Left ventricle myocardium inferior (tissue), 1 donor: ENCODE results near the gene GPR22. TPM values are rescaled to one million over a fixed set of nuclear protein-coding genes. Genes with fewer than 3 reads are reported as not detected.
A peak's percentile ranks its signal among the peaks of the same experiment; 100 is the strongest.

Source experiments
- DNase-seq: peaks from one replicate; pipeline ENCODE4 v3.0.0-alpha.2; 2020
- H3K27ac ChIP-seq: fragments of 200-600 bp; replicated peaks from 2 replicates; pipeline ENCODE4 v1.8.0; 2021
- H3K27me3 ChIP-seq: fragments of 200-600 bp; 2 replicates; pipeline ENCODE4 v1.8.0; 2021; ENCODE audit warnings: low read depth
- H3K36me3 ChIP-seq: fragments of 200-600 bp; 2 replicates; pipeline ENCODE4 v1.8.0; 2021
- H3K4me1 ChIP-seq: fragments of 200-600 bp; 2 replicates; pipeline ENCODE4 v1.8.0; 2021
- H3K4me3 ChIP-seq: fragments of 200-600 bp; 2 replicates; pipeline ENCODE4 v1.8.0; 2021; ENCODE audit warnings: mild to moderate bottlenecking, moderate library complexity
- H3K9me3 ChIP-seq: fragments of 200-600 bp; replicated peaks from 2 replicates; pipeline ENCODE4 v1.8.0; 2021
- CTCF ChIP-seq: fragments of 200-600 bp; IDR thresholded peaks from 2 replicates; pipeline ENCODE4 v1.8.0; 2021; ENCODE audit warnings: antibody characterized with exemption, mild to moderate bottlenecking, borderline replicate concordance
- intact Hi-C: fragments of 100-400 bp; cut with micrococcal nuclease; formaldehyde crosslinking; loops from one replicate; pipeline ENCODE4 v1.11.0; 2022
- total RNA-seq: library from RNA; stranded (reverse); fragmentation: NEBNext Ultra II Directional; extraction: Animal tissue kit (Norgen Biotek cat#: 25700); gene quantifications from one replicate; pipeline ENCODE4 v1.2.1, GENCODE V29; 2021
- donor health status: DM: no; HTN: yes; CAD: no; lungs with severe emphysema.

The GPR22 gene
- total RNA-seq, 1 donor from 2014 or later = 23.0 TPM

- peak overlapping the region; percentile 84 for H3K27ac ChIP-seq
- intact Hi-C loops = no loop called here
- H3K27me3 ChIP-seq = no peaks in the 10 kb centered on the region
- no peaks in the 10 kb centered on the region for H3K36me3 ChIP-seq
- no peak for TF ChIP-seq CTCF
- peak overlapping the region; percentile 61 for H3K4me3 ChIP-seq
- DNase-seq = no peak
- H3K4me1 ChIP-seq = peaks cover 9% of the 10 kb centered on the region
- H3K9me3 ChIP-seq = no peaks in the 10 kb centered on the region
Measured at GRCh38 chr7:107474104-107474521, 4.3 kb downstream of the GPR22 start.

- Histone ChIP-seq H3K4me1 (peaks cover 7% of the 10 kb centered on the region), H3K4me3 (peak overlapping the region; percentile 61), H3K9me3 (no peaks in the 10 kb centered on the region), H3K27me3 (no peaks in the 10 kb centered on the region), H3K27ac (peak overlapping the region; percentile 84), H3K36me3 (no peaks in the 10 kb centered on the region)
- intact Hi-C loops = no loop called here
- no peak for DNase-seq
- TF ChIP-seq CTCF = no peak
Measured at GRCh38 chr7:107479303-107479702, 9.4 kb downstream of the GPR22 start.

- Histone ChIP-seq H3K9me3 (no peaks in the 10 kb centered on the region), H3K27ac (peak overlapping the region; percentile 84), H3K36me3 (no peaks in the 10 kb centered on the region), H3K4me1 (peaks cover 19% of the 10 kb centered on the region), H3K27me3 (no peaks in the 10 kb centered on the region), H3K4me3 (peak overlapping the region; percentile 61)
- no peak for DNase-seq
- no peak for TF ChIP-seq CTCF
- intact Hi-C loops = no loop called here
Measured at GRCh38 chr7:107480932-107481331, 11.1 kb downstream of the GPR22 start.

GRCh38 chr7:107482571-107482970 lies 12.7 kb downstream of the GPR22 start:
- H3K27ac ChIP-seq = no peak overlapping the region
- peaks cover 23% of the 10 kb centered on the region for H3K4me1 ChIP-seq
- no peak for TF ChIP-seq CTCF
- no peak for DNase-seq
- no peaks in the 10 kb centered on the region for H3K9me3 ChIP-seq
- intact Hi-C loops = no loop called here
- no peaks in the 10 kb centered on the region for H3K27me3 ChIP-seq
- no peak overlapping the region for H3K4me3 ChIP-seq
- no peaks in the 10 kb centered on the region for H3K36me3 ChIP-seq

GRCh38 chr7:107486041-107486440 lies 16.2 kb downstream of the GPR22 start:
- no peak overlapping the region for H3K4me3 ChIP-seq
- H3K27ac ChIP-seq = no peak overlapping the region
- intact Hi-C loops = no loop called here
- no peak for TF ChIP-seq CTCF
- peaks cover 23% of the 10 kb centered on the region for H3K4me1 ChIP-seq
- DNase-seq = no peak
- H3K27me3 ChIP-seq = no peaks in the 10 kb centered on the region
- H3K36me3 ChIP-seq = no peaks in the 10 kb centered on the region
- no peaks in the 10 kb centered on the region for H3K9me3 ChIP-seq

- Histone ChIP-seq H3K4me1 (peaks cover 18% of the 10 kb centered on the region), H3K27me3 (no peaks in the 10 kb centered on the region), H3K36me3 (no peaks in the 10 kb centered on the region), H3K9me3 (peaks cover 5% of the 10 kb centered on the region), H3K4me3 (no peak overlapping the region), H3K27ac (no peak overlapping the region)
- DNase-seq = no peak
- intact Hi-C loops = no loop called here
- TF ChIP-seq CTCF = no peak
Measured at GRCh38 chr7:107492875-107493274, 23.0 kb downstream of the GPR22 start.
